Natural killer cell (primary cell): ENCODE results near the gene TBC1D9. TPM values are rescaled to one million over a fixed set of nuclear protein-coding genes. Genes with fewer than 3 reads are reported as not detected.

Experiments used
- ATAC-seq, 3 donors: fragments of 150-1000 bp in 2 of 3; fragments of 200-7000 bp in 1 of 3; cut with Tn5 transposase; 1 replicate in 1 of 3; 2 replicates in 2 of 3; pipeline ENCODE4 v1.10.0; 2021; ENCODE audit warnings: mild to moderate bottlenecking in 2 of 3, moderate library complexity in 2 of 3
- DNase-seq, 2 donors: peaks; one replicate each; pipeline versions ENCODE4 v3.0.0 to v3.0.0-alpha.2; 2013 to 2021; ENCODE audit warnings: mixed read lengths in 1 of 2
- H3K27ac ChIP-seq: one replicate; pipeline ENCODE4 v1.5.1; 2013; ENCODE audit warnings: mild to moderate bottlenecking, low read length
- H3K27me3 ChIP-seq: one replicate; pipeline ENCODE4 v1.6.1; 2013; ENCODE audit warnings: low read length; ENCODE audit not compliant: control insufficient read depth, insufficient read depth
- H3K36me3 ChIP-seq: one replicate; pipeline ENCODE4 v1.6.1; 2013; ENCODE audit warnings: low read length; ENCODE audit not compliant: control insufficient read depth, insufficient read depth
- H3K4me1 ChIP-seq: one replicate; pipeline ENCODE4 v1.6.1; 2013; ENCODE audit warnings: low read length; ENCODE audit not compliant: control insufficient read depth, insufficient read depth
- H3K4me3 ChIP-seq: one replicate; pipeline ENCODE4 v1.5.1; 2013; ENCODE audit warnings: low read length
- H3K9me3 ChIP-seq: one replicate; pipeline ENCODE4 v1.6.1; 2013; ENCODE audit warnings: low read length; ENCODE audit not compliant: control insufficient read depth, insufficient read depth
- H3K27ac Mint-ChIP-seq, 2 donors: one replicate each; pipeline ENCODE4 v1.8.0; 2022; ENCODE audit warnings: mild to moderate bottlenecking in 2 of 2, mixed read lengths in 2 of 2, moderate library complexity in 1 of 2
- H3K27me3 Mint-ChIP-seq, 2 donors: one replicate each; pipeline ENCODE4 v1.8.0; 2022; ENCODE audit warnings: low read depth in 2 of 2, mixed read lengths in 2 of 2
- H3K36me3 Mint-ChIP-seq: one replicate; pipeline ENCODE4 v1.8.0; 2022; ENCODE audit warnings: mixed read lengths
- H3K4me1 Mint-ChIP-seq, 2 donors: one replicate each; pipeline ENCODE4 v1.8.0; 2022; ENCODE audit warnings: mixed read lengths in 2 of 2
- H3K4me3 Mint-ChIP-seq: one replicate; pipeline ENCODE4 v1.8.0; 2022; ENCODE audit warnings: mild to moderate bottlenecking, moderate library complexity, mixed read lengths
- H3K9me3 Mint-ChIP-seq, 2 donors: one replicate each; pipeline ENCODE4 v1.8.0; 2022; ENCODE audit warnings: mixed read lengths in 2 of 2
- WGBS: methylation state at CpG from one replicate; pipeline ENCODE4 v1.1.7; 2013; ENCODE audit warnings: missing lambda C conversion rate; ENCODE audit not compliant: insufficient coverage; 5-methylcytosine and 5-hydroxymethylcytosine counted together
- intact Hi-C: fragments of 100-400 bp; cut with micrococcal nuclease; formaldehyde crosslinking; loops from one replicate; pipeline ENCODE4 v1.14.2; 2022
- total RNA-seq, 4 donors: library from RNA; stranded (reverse); fragments of 120-200 nt in 1 of 4; gene quantifications; one replicate each; pipeline versions ENCODE4 v1.2.3 to v1.2.4, GENCODE V29; 2013 to 2022
- TF ChIP-seq, protein P1 (sequence below): fragments of 200-600 bp; IDR thresholded peaks from one replicate; pipeline ENCODE4 v1.8.0; 2022; ENCODE audit warnings: antibody characterized with exemption

Gene TBC1D9
- total RNA-seq, 3 donors from 2014 or later (not counting 1 experiment from before 2014, with no cell fraction given), result 1.3 to 3.3 (median 2.0) TPM

DNA sequence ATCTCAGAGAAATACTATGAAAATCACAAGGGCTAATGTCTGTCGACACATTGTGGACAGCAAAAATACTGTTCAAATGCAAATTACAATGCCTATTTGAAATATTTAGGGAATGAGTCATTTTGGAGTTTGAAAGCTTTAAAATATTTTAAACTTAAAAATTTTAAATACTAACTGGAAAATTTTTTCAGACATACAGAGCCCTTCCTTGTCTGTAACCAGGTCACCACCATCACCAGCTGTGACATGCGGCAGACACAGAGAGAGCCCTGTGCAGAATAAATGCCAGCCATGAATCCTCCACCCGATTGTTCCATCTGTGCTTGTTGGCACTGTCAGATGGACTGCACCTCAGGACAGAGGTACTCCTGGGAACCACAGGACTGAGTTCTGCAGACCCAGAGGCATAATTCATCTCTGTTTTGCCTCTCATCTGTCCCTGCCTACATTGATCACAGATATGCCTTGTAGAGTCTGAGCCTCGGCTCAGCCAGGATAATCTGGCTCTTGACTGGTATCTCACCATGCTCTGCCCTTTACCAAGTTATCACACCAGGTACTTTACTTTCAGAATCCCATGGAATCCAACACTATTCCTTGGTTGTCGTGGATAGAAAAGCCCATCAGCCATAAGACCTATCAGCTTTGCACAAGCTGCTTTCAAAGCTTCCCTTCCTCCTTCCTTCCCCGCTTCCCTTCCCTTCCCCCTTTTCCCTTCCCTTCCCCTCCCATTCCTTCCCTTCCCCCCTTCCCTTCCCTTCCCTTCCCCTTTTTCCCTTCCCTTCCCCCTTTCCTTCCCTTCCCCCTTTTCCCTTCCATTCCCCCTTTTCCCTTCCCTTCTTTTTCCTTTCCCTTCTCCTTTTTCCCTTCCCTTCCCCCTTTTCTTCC, 67.2 kb downstream of the TBC1D9 start:
- no peaks in the 10 kb centered on the region for H3K4me1 Mint-ChIP-seq
- intact Hi-C loops, result no loop called here
- no peak overlapping the region for H3K27ac ChIP-seq
- ATAC-seq (no peak), DNase-seq (no peak)
- H3K27me3 Mint-ChIP-seq, result peaks cover 10 to 25% of the 10 kb centered on the region in 2 donors
- no peaks in the 10 kb centered on the region for H3K9me3 ChIP-seq
- peaks cover 2% of the 10 kb centered on the region for H3K27me3 ChIP-seq
- WGBS, result 92% methylated on average over 5 of the region's 6 CpGs
- H3K27ac Mint-ChIP-seq, result no peak overlapping the region
- no peak overlapping the region for H3K4me3 Mint-ChIP-seq
- TF ChIP-seq, protein P1, sequence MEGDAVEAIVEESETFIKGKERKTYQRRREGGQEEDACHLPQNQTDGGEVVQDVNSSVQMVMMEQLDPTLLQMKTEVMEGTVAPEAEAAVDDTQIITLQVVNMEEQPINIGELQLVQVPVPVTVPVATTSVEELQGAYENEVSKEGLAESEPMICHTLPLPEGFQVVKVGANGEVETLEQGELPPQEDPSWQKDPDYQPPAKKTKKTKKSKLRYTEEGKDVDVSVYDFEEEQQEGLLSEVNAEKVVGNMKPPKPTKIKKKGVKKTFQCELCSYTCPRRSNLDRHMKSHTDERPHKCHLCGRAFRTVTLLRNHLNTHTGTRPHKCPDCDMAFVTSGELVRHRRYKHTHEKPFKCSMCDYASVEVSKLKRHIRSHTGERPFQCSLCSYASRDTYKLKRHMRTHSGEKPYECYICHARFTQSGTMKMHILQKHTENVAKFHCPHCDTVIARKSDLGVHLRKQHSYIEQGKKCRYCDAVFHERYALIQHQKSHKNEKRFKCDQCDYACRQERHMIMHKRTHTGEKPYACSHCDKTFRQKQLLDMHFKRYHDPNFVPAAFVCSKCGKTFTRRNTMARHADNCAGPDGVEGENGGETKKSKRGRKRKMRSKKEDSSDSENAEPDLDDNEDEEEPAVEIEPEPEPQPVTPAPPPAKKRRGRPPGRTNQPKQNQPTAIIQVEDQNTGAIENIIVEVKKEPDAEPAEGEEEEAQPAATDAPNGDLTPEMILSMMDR, result no peak
- H3K9me3 Mint-ChIP-seq, result no peaks in the 10 kb centered on the region
- no peak overlapping the region for H3K4me3 ChIP-seq
- H3K4me1 ChIP-seq, result no peaks in the 10 kb centered on the region
- no peaks in the 10 kb centered on the region for H3K36me3 ChIP-seq
- H3K36me3 Mint-ChIP-seq, result no peaks in the 10 kb centered on the region

DNA sequence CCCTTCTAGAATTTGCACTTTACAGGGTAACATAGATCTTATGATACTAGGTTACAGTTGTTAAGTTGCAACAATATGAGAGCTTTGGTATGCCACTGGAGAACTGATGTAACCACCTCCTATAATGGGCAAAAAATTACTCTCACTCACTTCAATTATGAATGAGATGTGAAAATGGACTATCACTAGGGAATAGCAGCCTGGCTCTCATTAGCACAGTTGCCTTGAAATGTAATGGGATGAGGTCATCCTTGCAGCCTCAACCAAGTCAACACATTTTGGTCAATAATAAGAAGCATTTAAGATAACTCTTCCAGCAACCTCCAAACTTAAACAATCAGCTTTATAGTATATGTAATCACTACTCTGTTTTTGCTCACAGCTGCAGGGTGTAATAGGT, 69.4 kb downstream of the TBC1D9 start:
- H3K4me1 Mint-ChIP-seq, result no peaks in the 10 kb centered on the region
- intact Hi-C loops, result no loop called here
- H3K27me3 ChIP-seq, result peaks cover 2% of the 10 kb centered on the region
- no peaks in the 10 kb centered on the region for H3K9me3 ChIP-seq
- ATAC-seq (no peak), DNase-seq (no peak)
- no peak overlapping the region for H3K27ac ChIP-seq
- no peaks in the 10 kb centered on the region for H3K36me3 Mint-ChIP-seq
- no peaks in the 10 kb centered on the region for H3K9me3 Mint-ChIP-seq
- no peak overlapping the region for H3K27ac Mint-ChIP-seq
- TF ChIP-seq, protein P1, result no peak
- H3K36me3 ChIP-seq, result no peaks in the 10 kb centered on the region
- H3K4me1 ChIP-seq, result no peaks in the 10 kb centered on the region
- H3K27me3 Mint-ChIP-seq, result peaks cover 10 to 23% of the 10 kb centered on the region in 2 donors
- H3K4me3 ChIP-seq, result no peak overlapping the region
- no peak overlapping the region for H3K4me3 Mint-ChIP-seq

DNA sequence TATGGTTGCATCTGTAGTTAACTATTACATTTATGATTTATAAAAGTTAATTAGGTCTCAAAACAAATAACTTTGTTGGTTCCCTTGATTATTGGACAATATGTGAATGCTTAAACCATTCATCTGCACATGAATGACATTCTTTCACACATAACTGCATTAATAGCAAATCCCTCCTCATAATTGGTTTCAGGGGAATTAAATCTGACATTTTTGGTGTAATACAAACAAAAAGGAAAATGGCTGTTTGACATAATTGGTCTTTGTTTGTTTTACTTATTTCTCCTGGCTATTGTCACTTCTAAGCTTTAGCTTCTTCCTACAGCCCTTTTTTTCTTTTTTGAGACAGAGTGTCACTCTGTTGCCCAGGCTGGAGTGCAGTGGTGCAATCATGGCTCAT, 71.9 kb downstream of the TBC1D9 start:
- Histone ChIP-seq H3K4me3 (no peak overlapping the region), H3K27ac (no peak overlapping the region), H3K36me3 (no peaks in the 10 kb centered on the region), H3K4me1 (no peaks in the 10 kb centered on the region), H3K9me3 (no peaks in the 10 kb centered on the region), H3K27me3 (no peaks in the 10 kb centered on the region)
- H3K27me3 Mint-ChIP-seq, result peaks cover 10 to 25% of the 10 kb centered on the region in 2 donors
- TF ChIP-seq, protein P1, result no peak
- H3K9me3 Mint-ChIP-seq, result no peaks in the 10 kb centered on the region
- no peaks in the 10 kb centered on the region for H3K36me3 Mint-ChIP-seq
- DNase-seq (no peak), ATAC-seq (no peak)
- intact Hi-C loops, result no loop called here
- no peak overlapping the region for H3K4me3 Mint-ChIP-seq
- H3K27ac Mint-ChIP-seq, result no peak overlapping the region
- H3K4me1 Mint-ChIP-seq, result no peaks in the 10 kb centered on the region

DNA sequence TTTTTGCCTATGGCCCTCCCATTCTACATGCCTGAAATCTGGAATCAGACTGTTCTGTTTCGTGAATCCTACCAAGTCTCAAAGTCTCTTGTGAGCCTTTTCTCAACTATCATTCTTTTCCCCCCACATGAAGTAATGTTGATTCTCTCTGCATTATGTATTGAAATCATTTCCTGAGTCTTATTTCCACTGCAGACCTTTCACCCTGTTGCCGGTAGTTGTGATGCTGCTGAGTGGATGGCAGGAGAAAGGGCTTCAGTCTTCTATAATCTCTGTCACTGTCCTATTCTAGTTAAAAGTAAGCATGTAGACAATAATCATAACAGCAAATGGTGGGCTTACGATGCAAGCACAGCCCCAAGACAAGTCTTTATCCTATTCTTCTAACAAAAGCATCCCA, 75.0 kb downstream of the TBC1D9 start:
- peaks cover 5 to 7% of the 10 kb centered on the region in 2 donors for H3K4me1 Mint-ChIP-seq
- peaks cover 2% of the 10 kb centered on the region for H3K4me1 ChIP-seq
- H3K9me3 Mint-ChIP-seq, result no peaks in the 10 kb centered on the region
- no peaks in the 10 kb centered on the region for H3K36me3 ChIP-seq
- TF ChIP-seq, protein P1, result no peak
- H3K27ac ChIP-seq, result no peak overlapping the region
- 82% methylated on average over 3 of the region's 3 CpGs for WGBS
- H3K27me3 ChIP-seq, result no peaks in the 10 kb centered on the region
- intact Hi-C loops, result no loop called here
- H3K36me3 Mint-ChIP-seq, result no peaks in the 10 kb centered on the region
- H3K9me3 ChIP-seq, result no peaks in the 10 kb centered on the region
- H3K4me3 ChIP-seq, result no peak overlapping the region
- DNase-seq (no peak), ATAC-seq (no peak)
- no peak overlapping the region for H3K27ac Mint-ChIP-seq
- no peak overlapping the region for H3K4me3 Mint-ChIP-seq
- H3K27me3 Mint-ChIP-seq, result peaks cover 18 to 35% of the 10 kb centered on the region in 2 donors
